HCEC 1CT (cell line): Measurements from ENCODE around the gene SLC25A53.
A peak's percentile ranks its signal among the peaks of the same experiment; 100 is the strongest.
"Not testable (repeated sequence)": the region's sequence is repeated elsewhere in the genome, so short reads cannot be mapped to it uniquely, and the experiment has no call there.

Experiments used
- DNase-seq: peaks from one replicate; pipeline ENCODE4 v3.0.0-alpha.2; 2017

The SLC25A53 gene

GRCh38 chrX:104126856-104127255, 30.0 kb downstream of the SLC25A53 start:
- DNase-seq: no peak

GRCh38 chrX:104122829-104123228, 34.0 kb downstream of the SLC25A53 start:
- DNase-seq: no peak

DNA sequence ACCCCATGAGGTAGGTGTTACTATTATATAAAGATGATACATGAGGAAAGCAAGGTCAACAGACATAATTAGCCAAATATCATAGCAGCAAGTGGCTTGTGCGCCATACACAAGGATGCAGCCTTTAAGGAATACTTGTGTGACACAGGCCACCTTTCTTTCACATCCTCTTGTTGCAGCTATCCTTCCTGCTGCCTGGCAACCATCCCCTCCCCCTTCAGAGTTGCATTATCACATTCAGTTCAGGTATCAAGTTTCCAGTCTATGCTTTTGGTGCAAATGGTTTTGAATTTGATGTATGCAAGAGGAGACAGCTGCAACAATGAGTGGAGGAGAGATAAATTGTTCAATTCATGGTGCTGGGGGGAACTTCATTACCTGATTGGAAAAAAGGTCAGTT, 38.0 kb downstream of the SLC25A53 start:
- DNase-seq: no peak

DNA sequence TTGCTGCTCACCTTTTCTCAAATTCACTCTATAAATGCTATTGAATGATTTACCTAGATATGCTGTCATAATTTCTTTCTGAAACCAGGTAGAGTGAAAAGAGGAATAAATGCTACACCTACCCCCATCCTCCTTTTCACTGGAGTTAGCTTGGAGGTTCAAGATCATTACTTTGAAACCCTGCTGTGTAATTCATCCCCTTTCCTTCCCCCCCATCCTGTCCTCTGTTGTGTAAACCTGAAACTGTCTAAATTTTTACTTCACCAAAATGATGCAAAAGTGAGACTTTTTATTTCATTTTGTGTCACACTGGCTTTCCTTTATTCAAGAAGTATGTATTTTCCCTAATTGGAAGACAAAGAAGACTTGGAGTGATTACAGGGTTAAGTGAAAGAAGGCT, 39.0 kb downstream of the SLC25A53 start:
- DNase-seq: no peak

GRCh38 chrX:104113222-104113965, 43.4 kb downstream of the SLC25A53 start:
- DNase-seq: peak; percentile 36

DNA sequence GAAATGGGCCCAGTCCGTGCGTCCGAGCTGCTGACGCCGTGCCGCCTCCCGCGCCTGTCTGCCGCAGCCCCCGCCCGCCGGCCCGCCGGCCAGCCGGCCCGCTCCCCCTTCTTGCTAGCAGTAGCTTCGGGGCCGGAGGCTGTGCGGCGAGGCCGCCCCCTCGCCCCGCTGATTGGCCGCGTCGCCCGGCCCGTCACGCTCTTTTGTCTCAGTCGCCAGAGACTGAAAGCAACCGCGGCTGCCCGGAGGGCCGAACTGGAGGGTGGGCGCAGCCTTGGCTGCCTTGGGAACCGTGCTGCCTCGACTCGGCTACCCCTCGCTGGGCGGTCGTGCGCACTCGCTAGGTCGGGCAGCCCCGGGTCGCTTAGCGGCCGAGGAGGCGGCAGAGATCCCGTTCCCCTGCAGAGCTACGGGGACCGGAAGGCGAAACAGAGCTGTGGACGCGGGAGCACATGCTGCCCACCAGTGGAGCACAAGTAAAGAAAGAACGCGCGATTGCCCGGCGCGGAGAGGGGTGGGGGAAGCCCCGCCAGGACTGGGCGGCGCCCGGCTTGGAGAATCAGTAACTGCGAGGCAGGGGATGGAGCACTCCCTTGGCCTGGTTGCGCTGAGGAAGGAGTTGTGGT, 44.4 kb downstream of the SLC25A53 start, which contains the start of gene ZCCHC18:
Gene ZCCHC18 (plus strand): TSS at position 198 of the 626 bp plus-strand sequence. CDS start 1,589 bp downstream, outside the sequence.
- peak; percentile 11 for DNase-seq

DNA sequence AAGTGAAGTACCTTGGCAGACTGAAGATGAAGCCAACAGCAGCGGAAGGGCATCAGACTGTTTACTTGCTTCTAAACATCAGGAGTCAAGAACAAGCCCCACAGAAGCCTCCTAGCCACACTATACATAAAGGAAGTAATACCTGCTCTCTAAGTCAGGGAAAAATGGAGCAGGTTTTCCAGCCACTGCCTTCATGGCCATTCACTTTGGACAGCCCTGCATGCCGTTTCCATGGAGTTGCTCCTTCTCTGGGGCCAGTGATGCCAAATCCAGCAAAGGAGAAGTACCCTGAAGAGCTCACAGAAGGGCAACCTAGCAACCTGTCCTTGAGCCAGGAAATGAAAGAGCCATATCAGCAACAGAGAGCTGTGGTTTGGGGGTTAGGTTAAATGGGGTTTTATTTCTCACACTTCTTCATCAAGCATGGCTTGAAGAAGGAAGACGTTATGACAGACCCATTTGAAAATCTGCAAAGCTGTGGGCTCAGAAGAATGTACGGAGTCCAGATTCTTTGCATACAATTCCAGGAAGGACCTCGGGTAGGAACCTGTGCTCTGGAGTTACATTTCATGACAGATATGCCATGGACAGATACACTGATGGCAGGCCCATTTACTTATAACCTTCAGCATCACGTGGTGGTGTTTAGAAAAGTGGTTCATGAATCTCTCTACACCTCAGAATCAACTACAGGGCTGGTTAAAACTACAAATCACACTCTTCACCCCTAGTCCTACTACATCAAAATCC, 46.1 kb downstream of the SLC25A53 start:
- not testable (repeated sequence) for DNase-seq

DNA sequence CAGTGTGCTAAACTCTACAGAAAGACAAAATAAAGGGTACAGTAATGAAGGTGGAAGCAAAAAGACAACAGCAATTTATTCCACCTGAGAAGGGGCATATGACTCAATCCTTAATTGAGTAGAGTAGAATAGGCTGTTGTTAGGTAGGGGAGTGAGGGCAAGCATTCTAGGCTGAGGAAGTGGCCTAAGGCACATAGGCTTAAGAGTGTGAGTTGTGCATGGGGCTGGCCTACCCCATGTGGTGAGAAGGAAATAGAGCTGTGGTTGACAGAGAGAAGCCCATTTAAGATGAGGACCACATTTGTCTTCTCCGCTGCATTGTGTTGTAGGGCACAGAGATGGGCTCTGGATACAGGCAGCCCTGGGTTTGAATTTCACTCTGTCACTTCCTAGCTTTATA, 47.9 kb downstream of the SLC25A53 start:
- DNase-seq: no peak

DNA sequence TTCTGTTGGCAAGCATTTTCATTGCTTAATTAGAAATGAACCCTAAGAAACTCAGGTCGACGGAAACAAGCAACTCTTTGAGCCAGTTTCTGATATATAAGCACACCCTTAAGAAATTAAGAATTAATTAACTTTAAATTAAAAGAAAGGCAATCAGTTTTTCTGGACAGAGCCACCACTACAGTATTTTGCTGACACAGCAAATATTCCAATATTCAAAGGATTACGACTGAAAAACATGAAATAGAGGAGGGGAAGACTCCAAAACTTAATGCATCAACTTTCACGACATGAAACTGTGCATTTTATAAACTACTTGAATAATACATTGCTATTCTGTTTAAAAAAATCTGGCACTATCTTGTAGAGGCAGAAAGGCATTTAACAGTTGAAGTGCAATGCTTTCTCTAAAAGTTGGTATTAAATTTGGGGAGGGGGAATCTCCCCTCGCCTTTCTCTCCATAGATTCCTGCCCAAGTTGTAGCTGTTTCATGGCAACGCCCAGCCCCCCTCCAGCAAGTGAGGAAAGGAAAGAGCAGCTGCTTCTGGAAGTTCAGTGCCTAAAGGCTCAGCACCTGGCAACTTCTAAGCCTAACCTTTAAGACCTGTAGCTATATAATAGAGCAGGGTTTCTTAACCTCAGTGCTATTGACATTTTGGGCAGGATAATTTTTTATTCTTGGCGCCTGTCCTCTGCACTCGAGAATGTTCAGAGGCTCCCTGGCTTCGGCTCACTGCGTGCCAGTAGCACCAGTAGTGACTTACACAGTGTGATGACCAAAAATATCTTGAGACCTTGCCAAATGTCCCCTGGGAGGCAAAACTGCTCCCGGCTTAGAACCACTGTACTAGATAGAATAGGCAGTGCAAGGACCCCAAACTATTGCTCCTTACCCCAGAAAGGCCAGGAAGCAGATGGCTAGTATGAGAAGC, 51.2 kb downstream of the SLC25A53 start:
- DNase-seq: no peak

DNA sequence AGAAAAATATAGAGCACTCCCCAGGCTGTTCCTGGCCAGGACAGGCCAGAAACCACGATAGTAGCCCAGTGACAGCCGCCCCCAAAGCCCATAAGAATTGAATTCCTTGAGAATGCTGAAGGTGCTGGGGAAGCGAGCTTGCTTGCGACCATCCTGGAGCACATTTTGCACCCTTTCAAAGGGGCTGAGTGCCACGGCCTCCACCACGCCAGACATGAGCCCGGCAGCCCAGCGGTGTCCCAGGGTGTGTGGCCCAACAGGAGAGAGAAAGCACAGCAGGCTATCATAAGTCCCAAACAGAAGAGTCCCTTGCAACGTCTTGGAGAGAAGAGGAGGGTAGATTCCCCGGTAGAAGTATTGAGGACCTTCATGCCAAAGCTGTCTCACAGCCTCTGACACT, 52.1 kb downstream of the SLC25A53 start:
- no peak for DNase-seq

GRCh38 chrX:104098919-104099318, 57.9 kb downstream of the SLC25A53 start:
- DNase-seq: no peak

DNA sequence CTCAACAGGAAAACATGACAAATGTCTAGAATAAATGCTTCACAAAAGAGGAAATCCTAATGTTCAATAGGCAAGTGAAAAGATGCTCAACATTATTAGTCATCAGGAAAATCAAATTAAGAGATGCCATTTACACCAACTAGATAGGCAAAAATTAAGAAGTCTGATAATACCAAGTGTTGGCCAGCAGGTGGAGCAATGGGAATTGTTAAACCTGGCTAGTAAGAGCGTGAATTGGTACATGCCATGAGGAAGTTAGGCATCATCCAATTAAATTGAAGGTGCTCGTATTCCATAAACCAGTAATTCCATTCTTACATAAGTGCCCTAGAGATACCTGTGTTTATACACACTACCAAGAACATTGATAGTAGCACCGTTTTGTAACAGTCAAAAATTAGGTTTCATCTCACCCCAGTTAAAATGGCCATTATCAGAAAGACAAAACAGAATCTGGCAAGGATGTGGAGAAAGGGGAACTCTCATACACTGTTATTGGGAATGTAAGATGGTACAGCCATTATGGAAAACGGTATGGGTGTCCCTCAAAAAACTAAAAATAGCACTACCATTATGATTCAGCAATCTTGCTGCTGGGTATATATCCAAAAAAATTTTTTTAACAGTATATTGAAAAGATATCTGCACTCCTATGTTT, 58.5 kb downstream of the SLC25A53 start:
- DNase-seq: peak; percentile 39

DNA sequence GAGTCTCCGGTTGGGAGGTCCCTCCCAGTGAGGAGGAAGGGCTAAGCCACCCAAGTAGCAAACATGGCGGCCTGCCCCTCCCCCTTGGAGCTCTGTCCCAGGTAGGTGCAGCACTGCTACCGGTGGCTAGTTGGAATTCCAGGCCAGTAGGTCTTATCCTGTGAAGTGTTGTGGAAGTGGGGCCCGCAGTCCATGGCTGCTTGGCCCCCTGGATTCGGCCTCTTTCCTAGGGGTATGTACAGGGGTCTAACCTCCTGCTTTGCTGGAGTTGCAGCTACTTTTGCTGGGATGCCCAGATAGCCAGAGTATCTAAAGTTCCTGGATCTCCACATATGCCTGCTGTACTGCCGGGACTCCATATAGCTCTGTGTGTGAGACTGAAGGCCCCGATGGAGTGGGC, 70.9 kb downstream of the SLC25A53 start:
- DNase-seq: no peak

DNA sequence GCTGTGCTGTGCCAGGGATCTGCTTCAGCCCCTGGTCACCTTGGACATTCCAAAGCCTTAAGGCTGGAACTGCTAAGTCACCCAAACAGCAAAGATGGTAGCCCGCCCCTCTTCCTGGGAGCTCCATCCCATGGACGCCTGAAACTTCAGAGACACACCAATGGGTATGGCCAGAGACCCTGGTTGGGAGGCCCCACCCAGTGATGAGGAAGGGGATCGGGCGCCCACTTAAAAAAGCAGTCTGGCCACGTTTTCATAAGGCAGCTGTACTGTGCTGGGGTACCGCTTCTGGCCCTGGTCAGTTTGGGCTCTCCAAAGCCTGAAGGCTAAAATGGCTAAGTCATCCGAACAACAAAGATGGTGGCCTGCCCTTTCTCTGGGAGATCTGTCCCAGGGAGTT, 71.3 kb downstream of the SLC25A53 start:
- DNase-seq: no peak

DNA sequence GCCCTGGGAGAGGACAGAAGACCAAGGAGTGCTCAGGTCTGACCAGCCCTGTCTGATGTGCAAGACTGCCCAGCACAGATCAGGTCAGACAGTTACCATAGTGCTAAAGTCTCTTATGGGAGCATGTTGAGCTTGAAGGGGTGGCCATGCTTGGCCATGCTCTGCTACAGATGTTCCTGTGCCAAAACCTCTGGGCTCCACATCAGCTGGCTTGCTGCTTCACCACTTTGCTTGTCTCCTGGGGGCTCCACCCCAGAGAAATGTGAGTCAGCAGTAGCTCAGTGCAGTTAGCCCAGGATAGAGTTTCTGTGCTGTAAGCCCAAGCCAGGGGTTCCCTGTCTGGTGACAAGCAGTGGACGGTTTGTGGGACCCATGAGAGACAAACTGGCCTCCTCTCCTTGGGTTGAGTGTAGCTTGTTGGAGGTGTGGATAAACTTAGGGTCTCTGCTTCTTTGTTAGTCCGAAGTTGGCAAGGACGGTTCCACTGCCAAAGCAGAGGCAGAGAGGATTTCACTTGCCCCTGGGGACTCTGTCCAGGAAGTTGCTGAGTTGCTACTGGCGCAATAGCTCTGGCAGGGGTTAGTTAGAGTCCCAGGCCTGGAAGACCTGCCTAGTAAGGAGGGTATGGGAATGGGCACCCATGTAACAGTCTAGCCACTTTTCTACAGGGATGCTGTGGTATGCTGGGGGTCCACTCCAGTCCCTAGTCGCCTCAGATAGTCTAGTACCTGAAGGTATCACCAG, 72.1 kb downstream of the SLC25A53 start:
- DNase-seq: no peak

GRCh38 chrX:104084063-104084462, 72.7 kb downstream of the SLC25A53 start:
- no peak for DNase-seq

GRCh38 chrX:104077854-104078253, 79.0 kb downstream of the SLC25A53 start:
- not testable (repeated sequence) for DNase-seq

GRCh38 chrX:104075778-104076445, 80.9 kb downstream of the SLC25A53 start, which contains the start of gene TMSB15C:
TMSB15C (minus strand) TSS chrX:104076236.
- DNase-seq: not testable (repeated sequence)

DNA sequence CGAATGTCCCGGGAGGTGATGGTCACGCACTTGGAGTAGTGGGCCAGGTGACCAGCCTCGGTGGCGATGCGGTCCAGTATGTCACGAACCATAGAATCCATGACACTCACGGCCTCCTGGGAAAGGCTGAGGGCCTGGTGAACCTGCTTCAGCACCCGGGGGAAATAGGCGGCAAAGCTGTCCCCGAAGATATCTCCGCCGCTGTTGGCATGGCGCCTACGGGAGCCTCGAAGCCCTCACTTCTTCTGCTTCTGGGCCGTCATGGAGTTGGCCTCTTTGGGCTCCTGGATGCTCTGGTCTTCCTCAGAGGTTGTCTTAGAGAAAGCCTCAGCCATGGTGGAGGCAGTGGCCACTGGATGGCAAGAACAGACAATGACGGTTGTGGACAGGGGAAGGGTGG, 94.2 kb downstream of the SLC25A53 start:
- not testable (repeated sequence) for DNase-seq

DNA sequence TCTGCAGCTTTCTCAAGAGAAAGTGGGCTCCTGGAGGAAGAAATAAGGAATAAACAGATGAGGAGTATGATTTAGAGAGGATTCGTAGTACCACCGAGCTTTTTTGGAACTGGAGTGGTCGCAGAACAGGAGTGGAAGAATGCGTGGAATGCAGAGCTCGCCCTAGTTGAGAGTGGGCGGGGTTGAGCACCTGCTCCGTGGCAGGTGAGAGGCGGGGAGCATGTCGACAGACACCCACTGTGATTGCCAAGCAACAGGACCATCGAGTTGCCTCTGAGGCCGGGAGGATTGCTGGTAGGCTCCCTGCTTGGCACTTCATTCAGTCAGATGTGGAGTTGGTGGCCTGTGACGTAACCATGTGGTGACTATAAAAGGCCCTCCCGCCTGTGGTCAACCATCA, 101.9 kb downstream of the SLC25A53 start:
- not testable (repeated sequence) for DNase-seq
